ENCODE data around the gene NEK7. TPM values are rescaled to one million over a fixed set of nuclear protein-coding genes. Genes with fewer than 3 reads are reported as not detected.

Gene NEK7
- polyA plus RNA-seq, 1 donor from 2014 or later, result 3.3 TPM

DNA sequence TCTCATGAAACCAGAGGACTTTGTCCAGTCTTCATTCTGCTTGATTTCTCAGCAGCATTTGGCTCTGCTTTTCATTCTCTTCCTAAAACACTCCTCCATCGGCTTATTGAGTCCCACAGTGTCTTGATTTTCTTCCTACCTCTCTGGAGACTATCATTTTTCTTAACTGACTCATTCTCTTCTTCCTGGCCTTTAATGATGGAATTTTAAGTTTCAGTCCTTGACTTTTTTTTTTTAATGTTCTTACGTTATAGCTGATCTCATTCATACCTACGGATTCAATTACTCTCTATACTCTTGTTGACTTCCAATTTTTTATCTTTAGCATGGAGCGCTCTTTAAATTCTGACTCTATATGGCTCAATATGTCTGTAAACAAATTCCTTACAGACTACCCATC, 111.1 kb downstream of the NEK7 start:
- H3K4me3 ChIP-seq (ENCODE audit: low read length), result no peak overlapping the region
- no peak overlapping the region for H3K27ac ChIP-seq (ENCODE audit: low read length)
- no peaks in the 10 kb centered on the region for H4K20me1 ChIP-seq (ENCODE audit: insufficient read depth)
- H3K36me3 ChIP-seq (ENCODE audit: insufficient read depth, low read length), result no peaks in the 10 kb centered on the region
- H3K9me2 ChIP-seq (ENCODE audit: insufficient read depth, low read length), result no peaks in the 10 kb centered on the region
- no peak overlapping the region for H3K9ac ChIP-seq (ENCODE audit: low read length)
- H3K4me2 ChIP-seq (ENCODE audit: low read length), result no peak overlapping the region
- no peaks in the 10 kb centered on the region for H3K9me3 ChIP-seq (ENCODE audit: low read length)
- no peak for TF ChIP-seq MXI1 (conservative IDR thresholded peaks at IDR 0.05; ENCODE audit: poor library complexity, severe bottlenecking)
- no peak for TF ChIP-seq EP300 (conservative IDR thresholded peaks at IDR 0.05; ENCODE audit: poor library complexity, severe bottlenecking)
- TF ChIP-seq, protein P1, sequence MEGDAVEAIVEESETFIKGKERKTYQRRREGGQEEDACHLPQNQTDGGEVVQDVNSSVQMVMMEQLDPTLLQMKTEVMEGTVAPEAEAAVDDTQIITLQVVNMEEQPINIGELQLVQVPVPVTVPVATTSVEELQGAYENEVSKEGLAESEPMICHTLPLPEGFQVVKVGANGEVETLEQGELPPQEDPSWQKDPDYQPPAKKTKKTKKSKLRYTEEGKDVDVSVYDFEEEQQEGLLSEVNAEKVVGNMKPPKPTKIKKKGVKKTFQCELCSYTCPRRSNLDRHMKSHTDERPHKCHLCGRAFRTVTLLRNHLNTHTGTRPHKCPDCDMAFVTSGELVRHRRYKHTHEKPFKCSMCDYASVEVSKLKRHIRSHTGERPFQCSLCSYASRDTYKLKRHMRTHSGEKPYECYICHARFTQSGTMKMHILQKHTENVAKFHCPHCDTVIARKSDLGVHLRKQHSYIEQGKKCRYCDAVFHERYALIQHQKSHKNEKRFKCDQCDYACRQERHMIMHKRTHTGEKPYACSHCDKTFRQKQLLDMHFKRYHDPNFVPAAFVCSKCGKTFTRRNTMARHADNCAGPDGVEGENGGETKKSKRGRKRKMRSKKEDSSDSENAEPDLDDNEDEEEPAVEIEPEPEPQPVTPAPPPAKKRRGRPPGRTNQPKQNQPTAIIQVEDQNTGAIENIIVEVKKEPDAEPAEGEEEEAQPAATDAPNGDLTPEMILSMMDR (IDR thresholded peaks at IDR 0.05; ENCODE audit: poor library complexity, severe bottlenecking), result no peak
- no peak for TF ChIP-seq POLR2AphosphoS5 (IDR thresholded peaks at IDR 0.05)
- no peak for TF ChIP-seq REST (IDR thresholded peaks at IDR 0.05; ENCODE audit: borderline replicate concordance)
- TF ChIP-seq EZH2 (IDR thresholded peaks at IDR 0.05; ENCODE audit: borderline replicate concordance, insufficient read depth, low read length, poor library complexity, severe bottlenecking), result no peak
- TF ChIP-seq TAF1 (IDR thresholded peaks at IDR 0.05; ENCODE audit: low read depth), result no peak
- TF ChIP-seq RAD21 (conservative IDR thresholded peaks at IDR 0.05), result no peak
- TF ChIP-seq SMC3 (conservative IDR thresholded peaks at IDR 0.05; ENCODE audit: poor library complexity), result no peak
- H3K79me2 ChIP-seq (replicated peaks; ENCODE audit: insufficient read depth, low read length), result no peaks in the 10 kb centered on the region
- no peaks in the 10 kb centered on the region for H3K27me3 ChIP-seq (ENCODE audit: insufficient read depth, low read depth, low read length)
- H3F3A ChIP-seq (ENCODE audit: insufficient read depth, low read length, poor library complexity, severe bottlenecking), result no peaks in the 10 kb centered on the region
- no peak overlapping the region for H2AFZ ChIP-seq (ENCODE audit: low read depth, low read length)

GRCh38 chr1:198268784-198269645, 112.2 kb downstream of the NEK7 start:
- Histone ChIP-seq H3K4me2 (ENCODE audit: low read length) (no peak overlapping the region), H3K9me2 (ENCODE audit: insufficient read depth, low read length) (no peaks in the 10 kb centered on the region), H3K4me3 (ENCODE audit: low read length) (no peak overlapping the region), H4K20me1 (ENCODE audit: insufficient read depth) (no peaks in the 10 kb centered on the region), H3F3A (ENCODE audit: insufficient read depth, low read length, poor library complexity, severe bottlenecking) (no peaks in the 10 kb centered on the region), H3K9me3 (ENCODE audit: low read length) (no peaks in the 10 kb centered on the region), H3K36me3 (ENCODE audit: insufficient read depth, low read length) (no peaks in the 10 kb centered on the region), H3K27ac (ENCODE audit: low read length) (no peak overlapping the region), H3K79me2 (replicated peaks; ENCODE audit: insufficient read depth, low read length) (no peaks in the 10 kb centered on the region), H3K27me3 (ENCODE audit: insufficient read depth, low read depth, low read length) (no peaks in the 10 kb centered on the region), H2AFZ (ENCODE audit: low read depth, low read length) (no peak overlapping the region), H3K9ac (ENCODE audit: low read length) (no peak overlapping the region)
- TF ChIP-seq POLR2AphosphoS5 (IDR thresholded peaks at IDR 0.05) (no peak), SMC3 (conservative IDR thresholded peaks at IDR 0.05; ENCODE audit: poor library complexity) (no peak), REST (IDR thresholded peaks at IDR 0.05; ENCODE audit: borderline replicate concordance) (no peak), TAF1 (IDR thresholded peaks at IDR 0.05; ENCODE audit: low read depth) (no peak), EP300 (conservative IDR thresholded peaks at IDR 0.05; ENCODE audit: poor library complexity, severe bottlenecking) (no peak), RAD21 (conservative IDR thresholded peaks at IDR 0.05) (no peak), MXI1 (conservative IDR thresholded peaks at IDR 0.05; ENCODE audit: poor library complexity, severe bottlenecking) (no peak), EZH2 (IDR thresholded peaks at IDR 0.05; ENCODE audit: borderline replicate concordance, insufficient read depth, low read length, poor library complexity, severe bottlenecking) (no peak)
- TF ChIP-seq, protein P1 (IDR thresholded peaks at IDR 0.05; ENCODE audit: poor library complexity, severe bottlenecking), result no peak

Data from neural cell (in vitro differentiated cells).